HL-60/S4 treated with retinoic acid at 250 ng/mL for 4 days and 3 days (cell line): Measurements from ENCODE around the gene BMF.

Experiments
- in situ Hi-C: fragments of 300-500 bp; cut with MboI; formaldehyde crosslinking; loops from 2 replicates; pipeline ENCODE4 v1.7.0; 2022; ENCODE audit warnings: low sequenced_read_pairs

BMF gene

GRCh38 chr15:40050788-40051470, 57.8 kb downstream of the BMF start:
- in situ Hi-C loops, result no loop called here

- in situ Hi-C loops, result loop anchor here (10.0 kb wide), 1 partner anchor 166 kb away; no protein-coding TSS in a partner anchor
Measured at GRCh38 chr15:40048926-40049475, 59.7 kb downstream of the BMF start.

DNA sequence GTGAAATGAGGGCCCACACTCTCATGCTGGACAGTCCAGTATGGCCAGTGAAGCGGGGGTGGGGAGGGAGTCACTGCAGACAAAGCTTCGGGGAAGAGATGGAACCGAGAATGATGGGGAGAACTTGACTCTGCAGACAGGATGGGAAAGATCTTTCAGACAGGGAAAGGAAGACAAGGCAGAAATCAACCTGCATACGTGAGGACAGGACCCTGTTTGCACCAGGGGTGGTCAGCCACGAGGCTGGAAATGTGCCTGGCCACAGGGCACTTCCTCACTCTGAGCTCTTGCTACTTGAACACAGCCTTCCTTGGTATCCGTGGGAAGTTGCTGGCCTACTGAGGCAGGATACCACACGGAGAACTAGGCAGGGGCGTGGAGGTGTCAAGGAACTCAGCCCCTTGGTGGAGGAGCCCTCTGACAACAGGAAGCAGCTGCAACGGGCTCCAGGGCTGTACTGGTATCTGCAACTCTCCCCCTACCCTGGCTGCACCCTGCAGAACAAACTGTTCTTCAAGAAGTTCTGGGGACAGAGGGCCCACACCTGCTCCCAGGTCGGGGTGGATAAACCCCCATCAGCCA, 60.4 kb downstream of the BMF start:
- in situ Hi-C loops, result loop anchor here (10.0 kb wide), 1 partner anchor 166 kb away; no protein-coding TSS in a partner anchor

DNA sequence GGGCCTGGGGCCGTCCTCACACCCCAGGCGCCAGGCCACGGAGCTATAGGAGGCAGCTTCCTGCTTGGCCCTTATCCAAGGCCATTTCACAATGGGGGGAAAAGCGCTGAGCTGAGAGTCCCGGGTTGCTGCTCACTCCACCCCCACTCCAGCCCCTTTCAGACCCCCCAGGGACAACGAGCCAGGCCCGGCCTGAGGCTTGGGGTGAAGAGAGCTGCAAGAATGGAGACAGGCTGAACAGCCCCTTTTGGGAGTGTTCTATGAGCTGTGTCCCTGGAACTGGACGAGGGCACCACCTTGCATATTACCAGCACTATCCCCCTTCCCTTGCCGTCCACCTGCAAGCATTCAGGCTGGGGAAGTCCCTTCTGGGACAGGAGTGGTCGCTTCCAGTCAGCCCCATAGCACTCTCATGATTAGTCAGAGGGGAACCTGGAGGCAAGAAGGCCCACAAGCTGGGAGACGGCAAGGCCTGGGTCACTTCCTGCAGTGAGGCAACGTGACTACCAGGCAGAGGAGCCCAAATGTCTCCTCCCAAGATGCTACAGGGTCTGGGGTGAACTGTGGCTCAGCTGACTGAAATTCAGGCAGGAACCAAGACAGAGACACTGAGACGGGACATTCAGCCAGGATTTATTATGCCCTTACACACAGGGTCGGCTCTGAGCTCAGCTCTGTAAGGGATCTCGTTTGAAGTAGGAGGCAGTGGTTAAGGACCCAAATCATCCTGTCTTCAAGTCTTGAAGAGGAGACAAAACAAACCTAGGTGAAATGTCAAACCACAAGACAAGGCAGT, 61.1 kb downstream of the BMF start:
- in situ Hi-C loops, result loop anchor here (10.0 kb wide), 1 partner anchor 167 kb away; no protein-coding TSS in a partner anchor

DNA sequence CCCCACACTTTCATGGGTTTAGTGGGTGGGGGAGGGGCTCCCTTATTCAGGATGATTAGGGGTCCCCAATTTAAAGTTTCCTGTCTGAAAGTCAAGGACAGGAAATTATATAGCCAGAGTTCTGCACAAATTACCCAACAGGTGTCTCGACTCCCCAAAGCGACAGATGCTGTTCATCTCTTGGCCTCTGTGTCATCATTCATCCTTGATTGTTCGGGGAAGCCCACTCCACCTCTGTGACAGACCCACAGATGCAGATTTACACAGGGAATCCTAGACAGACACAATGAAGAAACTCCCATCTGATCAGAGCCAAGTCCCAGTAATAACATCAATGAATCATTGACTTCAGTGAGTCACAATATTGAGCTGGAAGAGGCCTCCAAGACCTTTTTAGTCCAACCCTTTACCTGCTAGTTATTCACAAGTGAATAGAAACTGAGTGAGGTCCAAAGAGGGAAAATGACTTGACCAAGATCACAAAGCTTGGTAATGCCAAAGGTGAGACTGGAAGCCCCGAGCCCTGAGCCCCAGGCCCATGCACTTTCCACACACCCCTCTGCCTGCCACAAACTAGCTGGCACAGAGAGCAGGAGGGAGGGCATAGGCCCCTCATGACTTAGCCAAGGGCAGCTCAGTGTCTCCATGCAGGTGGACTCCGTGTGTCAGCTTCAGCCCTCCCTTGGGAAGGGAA, 61.8 kb downstream of the BMF start:
- in situ Hi-C loops, result loop anchor here (10.0 kb wide), 1 partner anchor 168 kb away; no protein-coding TSS in a partner anchor

GRCh38 chr15:40045572-40046217, 63.0 kb downstream of the BMF start:
- in situ Hi-C loops, result loop anchor here (10.0 kb wide), 1 partner anchor 169 kb away; no protein-coding TSS in a partner anchor

- in situ Hi-C loops, result loop anchor here (10.0 kb wide), 1 partner anchor 170 kb away; no protein-coding TSS in a partner anchor
Measured at GRCh38 chr15:40044717-40045571, 63.7 kb downstream of the BMF start.

DNA sequence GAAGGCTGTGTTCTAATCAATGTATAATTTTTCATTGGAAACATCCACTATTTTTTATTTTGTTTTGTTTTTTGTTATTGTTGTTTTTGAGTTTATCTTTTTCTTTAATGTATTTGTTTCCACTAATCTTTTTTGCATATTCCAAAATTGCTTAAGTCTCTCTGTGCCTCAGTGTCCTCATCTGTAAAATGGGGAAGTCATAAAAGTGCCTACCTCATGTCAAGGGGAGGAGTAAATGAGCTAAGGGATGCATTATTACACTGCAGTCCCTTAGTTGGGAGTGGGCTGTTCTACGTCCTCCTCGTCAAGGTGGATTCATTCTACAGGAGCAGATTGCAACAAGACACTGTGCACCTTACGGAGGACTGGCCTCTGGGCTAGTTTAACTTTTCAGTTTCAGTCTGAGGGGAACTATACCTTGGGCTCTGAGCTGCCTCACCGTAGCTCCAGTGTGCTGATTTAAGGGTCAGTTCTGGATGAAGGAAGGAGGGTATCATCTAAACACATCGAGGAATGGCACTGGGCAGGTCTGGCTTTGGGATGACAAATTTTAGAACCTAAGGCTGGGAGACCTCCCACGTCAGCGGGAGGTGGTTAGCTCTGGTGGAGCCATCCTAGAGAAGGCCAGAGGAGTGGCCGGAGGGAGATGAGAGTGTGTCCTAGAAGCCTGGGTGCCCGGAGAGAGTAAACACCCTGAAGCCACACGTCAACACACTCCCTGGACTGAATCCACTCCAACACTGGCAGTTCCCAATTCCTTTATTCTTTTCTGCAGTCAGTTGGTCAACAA, 64.6 kb downstream of the BMF start:
- in situ Hi-C loops, result loop anchor here (10.0 kb wide), 1 partner anchor 171 kb away; no protein-coding TSS in a partner anchor

GRCh38 chr15:40042791-40043320, 65.8 kb downstream of the BMF start:
- in situ Hi-C loops, result loop anchor here (10.0 kb wide), 1 partner anchor 172 kb away; no protein-coding TSS in a partner anchor

DNA sequence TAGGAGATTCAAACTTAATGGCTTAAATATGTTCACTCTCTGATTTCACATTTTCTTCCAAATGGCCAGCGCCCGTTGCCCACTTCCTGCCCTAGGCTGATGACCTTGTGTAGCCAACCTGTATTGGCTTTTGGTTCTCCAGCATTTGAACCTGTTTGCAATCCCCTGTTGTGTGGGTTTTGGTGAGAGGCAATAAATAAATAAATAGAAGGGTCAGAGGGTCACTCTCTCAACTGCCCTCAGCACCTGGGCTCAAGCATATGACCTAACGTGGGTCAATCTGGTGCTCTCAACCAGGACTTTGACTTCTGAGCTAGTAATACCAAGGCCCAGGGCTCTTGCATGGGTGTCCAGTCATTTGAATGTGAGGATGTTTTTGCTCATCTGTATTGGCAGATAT, 67.9 kb downstream of the BMF start:
- in situ Hi-C loops, result loop anchor here (10.0 kb wide), 1 partner anchor 174 kb away; no protein-coding TSS in a partner anchor

- in situ Hi-C loops, result loop anchor here (10.0 kb wide), 1 partner anchor 175 kb away; no protein-coding TSS in a partner anchor
Measured at GRCh38 chr15:40040293-40040635, 68.4 kb downstream of the BMF start.

GRCh38 chr15:40038638-40039543, 69.8 kb downstream of the BMF start, which contains the start of gene SRP14:
SRP14 (minus strand) TSS chr15:40039181; CDS start chr15:40039116, 65 bp downstream.
- in situ Hi-C loops, result no loop called here

DNA sequence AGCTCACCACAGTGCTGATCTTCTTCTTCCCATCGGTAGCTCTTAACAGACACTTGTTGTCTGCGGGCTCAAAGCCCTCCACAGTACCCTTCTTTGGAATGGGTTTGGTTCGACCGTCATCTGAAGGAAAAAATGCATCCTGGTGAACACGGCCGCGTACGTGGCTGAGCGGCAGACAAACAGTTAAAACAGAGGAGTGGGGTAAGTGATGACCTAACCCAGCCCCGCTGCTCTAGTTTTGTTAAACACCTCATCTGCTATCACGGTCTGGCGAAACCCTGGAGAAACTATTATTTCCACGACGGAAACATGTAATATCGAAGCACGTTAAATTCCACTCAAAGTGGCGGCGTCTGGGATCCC, 70.4 kb downstream of the BMF start:
- in situ Hi-C loops, result no loop called here
